ENCODE measurements around the gene KCP.
A peak's percentile ranks its signal among the peaks of the same experiment; 100 is the strongest.

The KCP gene

GRCh38 chr7:128904381-128905197, 5.9 kb downstream of the KCP start:
- peaks cover 1 to 5% of the 10 kb centered on the region in 2 donors for H3K4me1 ChIP-seq (ENCODE audit: control insufficient read depth in 1 of 2, insufficient read depth in 2 of 2, low read length in 2 of 2)

GRCh38 chr7:128903621-128904361, 6.7 kb downstream of the KCP start:
- Histone ChIP-seq H3K27me3 (ENCODE audit: control insufficient read depth in 1 of 2, insufficient read depth in 2 of 2, low read length in 2 of 2) (peaks cover under 1 to 2% of the 10 kb centered on the region in 2 donors), H3K9me3 (ENCODE audit: control insufficient read depth in 1 of 2, low read length in 2 of 2) (no peaks in the 10 kb centered on the region)

More at GRCh38 chr7:128904381-128905197, 5.9 kb downstream of the KCP start:
- no peaks in the 10 kb centered on the region for H3K9me3 ChIP-seq (ENCODE audit: control insufficient read depth in 1 of 2, low read length in 2 of 2)
- H3K36me3 ChIP-seq (ENCODE audit: control insufficient read depth in 1 of 2, insufficient read depth in 2 of 2, low read length in 2 of 2): no peaks in the 10 kb centered on the region
- H3K27ac ChIP-seq (ENCODE audit: low read depth, low read length): no peak overlapping the region
- no peak overlapping the region for H3K4me3 ChIP-seq (ENCODE audit: low read depth in 1 of 2, low read length in 2 of 2)
- peaks cover 8 to 10% of the 10 kb centered on the region in 2 donors for H3K27me3 ChIP-seq (ENCODE audit: control insufficient read depth in 1 of 2, insufficient read depth in 2 of 2, low read length in 2 of 2)
- H3K9ac ChIP-seq (ENCODE audit: low read depth in 1 of 2, low read length in 2 of 2): no peak overlapping the region

GRCh38 chr7:128902761-128903585, 7.5 kb downstream of the KCP start:
- Histone ChIP-seq H3K9ac (ENCODE audit: low read depth in 1 of 2, low read length in 2 of 2) (no peak overlapping the region), H3K9me3 (ENCODE audit: control insufficient read depth in 1 of 2, low read length in 2 of 2) (no peaks in the 10 kb centered on the region), H3K36me3 (ENCODE audit: control insufficient read depth in 1 of 2, insufficient read depth in 2 of 2, low read length in 2 of 2) (no peaks in the 10 kb centered on the region), H3K4me3 (ENCODE audit: low read depth in 1 of 2, low read length in 2 of 2) (no peak overlapping the region), H3K4me1 (ENCODE audit: control insufficient read depth in 1 of 2, insufficient read depth in 2 of 2, low read length in 2 of 2) (peaks cover 0 to 3% of the 10 kb centered on the region in 2 donors), H3K27me3 (ENCODE audit: control insufficient read depth in 1 of 2, insufficient read depth in 2 of 2, low read length in 2 of 2) (no peaks in the 10 kb centered on the region), H3K27ac (ENCODE audit: low read depth, low read length) (no peak overlapping the region)

More at GRCh38 chr7:128903621-128904361, 6.7 kb downstream of the KCP start:
- no peak overlapping the region for H3K4me3 ChIP-seq (ENCODE audit: low read depth in 1 of 2, low read length in 2 of 2)
- no peak overlapping the region for H3K9ac ChIP-seq (ENCODE audit: low read depth in 1 of 2, low read length in 2 of 2)
- H3K4me1 ChIP-seq (ENCODE audit: control insufficient read depth in 1 of 2, insufficient read depth in 2 of 2, low read length in 2 of 2): peaks cover 0 to 3% of the 10 kb centered on the region in 2 donors
- H3K36me3 ChIP-seq (ENCODE audit: control insufficient read depth in 1 of 2, insufficient read depth in 2 of 2, low read length in 2 of 2): no peaks in the 10 kb centered on the region
- H3K27ac ChIP-seq (ENCODE audit: low read depth, low read length): no peak overlapping the region

DNA sequence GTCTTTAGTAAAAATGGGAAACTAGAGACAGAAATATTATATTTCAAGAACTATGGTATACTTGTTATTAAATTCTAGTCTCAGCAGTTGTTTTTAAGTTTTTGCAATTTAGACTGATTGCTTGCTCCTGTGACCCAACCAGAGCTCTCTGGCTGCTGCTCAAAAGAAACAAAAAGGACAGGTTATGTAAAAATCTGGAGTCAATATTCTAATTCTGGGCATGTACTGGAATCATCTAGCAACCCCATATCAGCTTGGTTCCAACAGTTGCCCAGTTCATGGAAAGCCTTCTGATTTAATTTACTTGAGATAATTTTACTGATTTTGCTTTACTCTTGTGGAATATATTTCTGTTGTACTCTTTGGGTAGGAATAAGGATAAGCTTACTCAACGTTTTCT, 10.3 kb downstream of the KCP start:
- Histone ChIP-seq H3K9ac (ENCODE audit: low read depth in 1 of 2, low read length in 2 of 2) (no peak overlapping the region), H3K36me3 (ENCODE audit: control insufficient read depth in 1 of 2, insufficient read depth in 2 of 2, low read length in 2 of 2) (no peaks in the 10 kb centered on the region), H3K4me1 (ENCODE audit: control insufficient read depth in 1 of 2, insufficient read depth in 2 of 2, low read length in 2 of 2) (peaks cover 0 to 3% of the 10 kb centered on the region in 2 donors), H3K27ac (ENCODE audit: low read depth, low read length) (no peak overlapping the region), H3K4me3 (ENCODE audit: low read depth in 1 of 2, low read length in 2 of 2) (no peak overlapping the region), H3K9me3 (ENCODE audit: control insufficient read depth in 1 of 2, low read length in 2 of 2) (no peaks in the 10 kb centered on the region), H3K27me3 (ENCODE audit: control insufficient read depth in 1 of 2, insufficient read depth in 2 of 2, low read length in 2 of 2) (no peaks in the 10 kb centered on the region)

DNA sequence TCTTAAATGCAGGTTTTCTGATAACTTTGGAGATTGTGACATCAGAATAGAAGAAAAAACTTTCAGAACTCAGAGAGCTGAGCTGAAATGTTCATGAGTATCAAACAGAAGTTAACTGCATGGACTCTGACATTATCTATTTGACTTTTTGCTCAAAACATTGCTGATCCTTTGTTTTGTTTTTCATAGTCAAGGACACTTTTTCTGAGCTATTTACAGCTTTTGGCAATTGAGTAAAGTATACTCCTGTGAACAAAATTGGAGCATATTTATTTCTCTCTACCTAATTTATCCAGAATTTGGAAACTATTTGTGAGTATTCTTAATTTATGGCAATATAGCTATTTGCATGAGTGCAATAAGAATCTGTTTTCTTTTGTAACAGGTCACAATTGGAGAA, 11.1 kb downstream of the KCP start:
- H3K4me3 ChIP-seq (ENCODE audit: low read depth in 1 of 2, low read length in 2 of 2): no peak overlapping the region
- no peaks in the 10 kb centered on the region for H3K9me3 ChIP-seq (ENCODE audit: control insufficient read depth in 1 of 2, low read length in 2 of 2)
- H3K9ac ChIP-seq (ENCODE audit: low read depth in 1 of 2, low read length in 2 of 2): no peak overlapping the region
- no peak overlapping the region for H3K27ac ChIP-seq (ENCODE audit: low read depth, low read length)
- H3K36me3 ChIP-seq (ENCODE audit: control insufficient read depth in 1 of 2, insufficient read depth in 2 of 2, low read length in 2 of 2): no peaks in the 10 kb centered on the region
- peaks cover 0 to 3% of the 10 kb centered on the region in 2 donors for H3K4me1 ChIP-seq (ENCODE audit: control insufficient read depth in 1 of 2, insufficient read depth in 2 of 2, low read length in 2 of 2)
- no peaks in the 10 kb centered on the region for H3K27me3 ChIP-seq (ENCODE audit: control insufficient read depth in 1 of 2, insufficient read depth in 2 of 2, low read length in 2 of 2)

- Histone ChIP-seq H3K4me3 (ENCODE audit: low read depth in 1 of 2, low read length in 2 of 2) (no peak overlapping the region), H3K27ac (ENCODE audit: low read depth, low read length) (no peak overlapping the region), H3K36me3 (ENCODE audit: control insufficient read depth in 1 of 2, insufficient read depth in 2 of 2, low read length in 2 of 2) (no peaks in the 10 kb centered on the region), H3K4me1 (ENCODE audit: control insufficient read depth in 1 of 2, insufficient read depth in 2 of 2, low read length in 2 of 2) (peaks cover 14 to 26% of the 10 kb centered on the region in 2 donors), H3K27me3 (ENCODE audit: control insufficient read depth in 1 of 2, insufficient read depth in 2 of 2, low read length in 2 of 2) (peaks cover 0 to 8% of the 10 kb centered on the region in 2 donors), H3K9ac (ENCODE audit: low read depth in 1 of 2, low read length in 2 of 2) (no peak overlapping the region), H3K9me3 (ENCODE audit: control insufficient read depth in 1 of 2, low read length in 2 of 2) (no peaks in the 10 kb centered on the region)
Observed at GRCh38 chr7:128895320-128895719, 15.2 kb downstream of the KCP start.

- no peak overlapping the region for H3K4me3 ChIP-seq (ENCODE audit: low read depth in 1 of 2, low read length in 2 of 2)
- no peak overlapping the region for H3K9ac ChIP-seq (ENCODE audit: low read depth in 1 of 2, low read length in 2 of 2)
- peaks cover 4 to 8% of the 10 kb centered on the region in 2 donors for H3K27me3 ChIP-seq (ENCODE audit: control insufficient read depth in 1 of 2, insufficient read depth in 2 of 2, low read length in 2 of 2)
- no peaks in the 10 kb centered on the region for H3K36me3 ChIP-seq (ENCODE audit: control insufficient read depth in 1 of 2, insufficient read depth in 2 of 2, low read length in 2 of 2)
- H3K4me1 ChIP-seq (ENCODE audit: control insufficient read depth in 1 of 2, insufficient read depth in 2 of 2, low read length in 2 of 2): peaks cover 14 to 26% of the 10 kb centered on the region in 2 donors
- no peak overlapping the region for H3K27ac ChIP-seq (ENCODE audit: low read depth, low read length)
- H3K9me3 ChIP-seq (ENCODE audit: control insufficient read depth in 1 of 2, low read length in 2 of 2): no peaks in the 10 kb centered on the region
Observed at GRCh38 chr7:128894101-128894440, 16.4 kb downstream of the KCP start.

DNA sequence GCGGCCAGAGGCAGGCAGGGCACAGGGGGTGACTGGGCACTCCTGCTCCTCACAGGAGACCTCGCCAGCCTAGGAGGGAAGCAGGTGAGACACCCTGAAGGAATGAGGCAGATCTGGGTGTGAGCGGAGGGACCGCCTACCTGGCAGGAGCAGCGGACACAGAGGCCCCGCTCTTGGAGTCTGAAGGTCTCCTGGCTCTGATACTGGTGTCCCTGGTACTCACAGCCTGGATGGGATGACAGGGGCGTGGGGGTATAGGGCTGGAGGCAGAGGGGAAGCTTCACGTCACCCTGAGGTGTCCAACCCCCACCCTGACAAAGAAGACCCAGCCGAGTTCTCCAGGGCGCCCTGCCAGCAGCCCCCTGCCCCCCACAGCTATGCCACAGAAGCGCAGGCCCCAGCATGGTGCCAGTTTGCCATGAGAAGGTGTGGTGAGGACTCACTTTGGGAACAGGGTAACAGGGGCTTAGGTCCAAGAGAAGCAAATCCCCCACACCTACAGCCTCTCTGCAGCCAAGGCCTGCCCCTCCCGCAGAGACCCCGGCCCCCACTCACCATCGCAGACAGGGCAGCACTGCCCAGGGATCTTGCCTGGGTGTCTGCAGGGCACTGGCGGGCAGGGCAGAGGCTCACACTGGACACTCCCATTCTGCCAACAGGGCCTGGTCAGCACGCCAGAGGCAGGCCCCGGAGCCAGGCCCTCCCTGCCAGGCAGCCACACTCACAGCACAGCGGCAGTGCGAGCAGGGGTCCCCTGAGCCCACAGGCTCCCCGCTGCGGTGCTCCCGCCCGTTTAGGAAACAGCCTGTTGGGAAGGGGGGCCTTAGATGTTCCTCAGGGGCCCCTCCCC, 17.0 kb downstream of the KCP start:
- Histone ChIP-seq H3K27me3 (ENCODE audit: control insufficient read depth in 1 of 2, insufficient read depth in 2 of 2, low read length in 2 of 2) (peaks cover 4 to 8% of the 10 kb centered on the region in 2 donors), H3K27ac (ENCODE audit: low read depth, low read length) (no peak overlapping the region), H3K4me1 (ENCODE audit: control insufficient read depth in 1 of 2, insufficient read depth in 2 of 2, low read length in 2 of 2) (peaks cover 14 to 26% of the 10 kb centered on the region in 2 donors), H3K4me3 (ENCODE audit: low read depth in 1 of 2, low read length in 2 of 2) (peak overlapping the region in 1 of 2 donors; percentile 11), H3K9ac (ENCODE audit: low read depth in 1 of 2, low read length in 2 of 2) (no peak overlapping the region), H3K36me3 (ENCODE audit: control insufficient read depth in 1 of 2, insufficient read depth in 2 of 2, low read length in 2 of 2) (no peaks in the 10 kb centered on the region), H3K9me3 (ENCODE audit: control insufficient read depth in 1 of 2, low read length in 2 of 2) (no peaks in the 10 kb centered on the region)

DNA sequence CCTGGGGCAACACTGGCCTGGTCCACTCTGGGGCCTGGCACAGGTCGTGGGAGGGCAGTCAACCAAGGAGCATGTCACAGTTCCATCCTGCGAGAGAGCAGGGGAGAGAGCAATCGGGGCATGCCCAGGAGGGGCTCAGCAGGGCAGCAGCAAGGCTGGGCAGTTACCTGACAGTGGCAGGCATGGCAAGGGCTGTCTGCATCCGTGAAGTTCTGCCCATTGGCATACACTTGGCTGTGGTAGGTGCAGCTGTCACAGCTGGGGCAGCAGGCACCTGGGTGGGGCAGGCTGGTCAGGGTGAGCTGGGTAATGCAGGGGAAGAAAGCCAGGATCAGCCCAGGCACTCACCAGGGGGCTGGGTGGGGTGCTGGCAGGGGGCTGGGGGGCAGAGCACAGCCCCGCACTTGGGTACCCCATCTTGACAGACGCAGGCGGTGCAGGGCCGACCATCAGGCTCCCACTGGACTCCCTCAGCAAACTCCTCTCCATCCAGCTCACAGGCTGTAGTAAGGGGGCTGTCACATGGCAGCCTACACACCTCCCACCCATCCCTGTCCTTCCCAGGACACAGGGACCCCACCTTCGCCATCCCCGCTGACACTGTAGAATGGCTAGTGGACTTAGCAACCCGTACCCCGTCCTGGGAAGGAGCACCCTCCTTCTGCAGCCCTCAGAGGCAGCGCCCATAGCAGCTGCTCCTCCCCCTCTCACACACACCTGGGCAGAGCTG, 17.8 kb downstream of the KCP start:
- H3K9ac ChIP-seq (ENCODE audit: low read depth in 1 of 2, low read length in 2 of 2): no peak overlapping the region
- peak overlapping the region in 1 of 2 donors; percentile 11 for H3K4me3 ChIP-seq (ENCODE audit: low read depth in 1 of 2, low read length in 2 of 2)
- H3K36me3 ChIP-seq (ENCODE audit: control insufficient read depth in 1 of 2, insufficient read depth in 2 of 2, low read length in 2 of 2): no peaks in the 10 kb centered on the region
- no peak overlapping the region for H3K27ac ChIP-seq (ENCODE audit: low read depth, low read length)
- peaks cover 14 to 26% of the 10 kb centered on the region in 2 donors for H3K4me1 ChIP-seq (ENCODE audit: control insufficient read depth in 1 of 2, insufficient read depth in 2 of 2, low read length in 2 of 2)
- H3K9me3 ChIP-seq (ENCODE audit: control insufficient read depth in 1 of 2, low read length in 2 of 2): no peaks in the 10 kb centered on the region
- peaks cover 4 to 8% of the 10 kb centered on the region in 2 donors for H3K27me3 ChIP-seq (ENCODE audit: control insufficient read depth in 1 of 2, insufficient read depth in 2 of 2, low read length in 2 of 2)

Data from duodenal mucosa (tissue), 2 donors.